Prostate gland (tissue), 2 donors: Measurements from ENCODE around the gene COX7B. TPM values are rescaled to one million over a fixed set of nuclear protein-coding genes. Genes with fewer than 3 reads are reported as not detected.
"Not testable (repeated sequence)": the region's sequence is repeated elsewhere in the genome, so short reads cannot be mapped to it uniquely, and the experiment has no call there.

ENCODE experiments used
- DNase-seq: peaks from one replicate; pipeline ENCODE4 v3.0.0-alpha.2; 2019; ENCODE audit warnings: low spot score
- H3K27ac ChIP-seq, 2 donors: fragments of 200-600 bp; sonication (generic); 2 replicates each; pipeline ENCODE4 v1.5.1; 2017 to 2019
- H3K27me3 ChIP-seq: fragments of 200-600 bp; sonication (generic); replicated peaks from 2 replicates; pipeline ENCODE4 v1.5.1; 2019; ENCODE audit not compliant: insufficient read depth
- H3K36me3 ChIP-seq, 2 donors: fragments of 200-600 bp; sonication (generic); 1 replicate in 1 of 2; 2 replicates in 1 of 2; pipeline versions ENCODE4 v1.5.1 to v1.8.1; 2017 to 2019
- H3K4me1 ChIP-seq: fragments of 200-600 bp; sonication (generic); replicated peaks from 2 replicates; pipeline ENCODE4 v1.5.1; 2019
- H3K4me3 ChIP-seq, 2 donors: fragments of 200-600 bp; sonication (generic); 2 replicates each; pipeline ENCODE4 v1.5.1; 2017 to 2019
- H3K9me3 ChIP-seq: fragments of 200-600 bp; sonication (generic); 2 replicates; pipeline ENCODE4 v1.5.1; 2017
- CTCF ChIP-seq, 4 experiments: fragments of 200-600 bp in 2 of 4; fragments of 450-650 bp in 2 of 4; sonication (generic) in 2 of 4; IDR thresholded peaks; 1 replicate in 3 of 4; 2 replicates in 1 of 4; pipeline ENCODE4 v1.5.1; 2016 to 2019; ENCODE audit warnings: antibody characterized with exemption in 4 of 4, mild to moderate bottlenecking in 2 of 4, moderate library complexity in 2 of 4
- POLR2A ChIP-seq: fragments of 450-650 bp; IDR thresholded peaks from one replicate; pipeline ENCODE4 v1.6.1; 2016; ENCODE audit warnings: antibody characterized with exemption, mild to moderate bottlenecking
- POLR2AphosphoS5 ChIP-seq: sonication (generic); formaldehyde crosslinking; IDR thresholded peaks from one replicate; pipeline ENCODE4 v1.6.1; 2017; ENCODE audit warnings: antibody characterized with exemption
- WGBS: methylation state at CpG from one replicate; pipeline ENCODE4 v1.1.5; 2018; 5-methylcytosine and 5-hydroxymethylcytosine counted together
- intact Hi-C: fragments of 100-400 bp; cut with DNase I; formaldehyde crosslinking; loops from one replicate; pipeline ENCODE4 v1.14.2; 2022
- total RNA-seq, 2 donors: library from RNA; depleted of rRNA; stranded (reverse); fragments of >200 nt; gene quantifications; one replicate each; pipeline ENCODE4 v1.1.0, GENCODE V29; 2016

COX7B gene
- total RNA-seq, 2 donors from 2014 or later, result 203 to 374 TPM

GRCh38 chrX:77938083-77938680 lies 38.9 kb downstream of the COX7B start:
- Histone ChIP-seq H3K36me3 (no peaks in the 10 kb centered on the region), H3K4me3 (no peak overlapping the region), H3K27ac (no peak overlapping the region), H3K4me1 (no peaks in the 10 kb centered on the region), H3K9me3 (no peaks in the 10 kb centered on the region), H3K27me3 (no peaks in the 10 kb centered on the region)
- 93% methylated on average over 4 of the region's 4 CpGs for WGBS
- intact Hi-C loops, result no loop called here
- no peak for TF ChIP-seq POLR2AphosphoS5
- TF ChIP-seq CTCF (IDR thresholded peaks at IDR 0.05), result no peak
- TF ChIP-seq POLR2A, result no peak
- DNase-seq, result no peak

GRCh38 chrX:77945031-77945430 lies 45.8 kb downstream of the COX7B start:
- 100% methylated on average over 6 of the region's 6 CpGs for WGBS
- H3K9me3 ChIP-seq, H3K4me3 ChIP-seq, H3K4me1 ChIP-seq, H3K27ac ChIP-seq, intact Hi-C loops, H3K27me3 ChIP-seq, DNase-seq, H3K36me3 ChIP-seq: not testable (repeated sequence)

DNA sequence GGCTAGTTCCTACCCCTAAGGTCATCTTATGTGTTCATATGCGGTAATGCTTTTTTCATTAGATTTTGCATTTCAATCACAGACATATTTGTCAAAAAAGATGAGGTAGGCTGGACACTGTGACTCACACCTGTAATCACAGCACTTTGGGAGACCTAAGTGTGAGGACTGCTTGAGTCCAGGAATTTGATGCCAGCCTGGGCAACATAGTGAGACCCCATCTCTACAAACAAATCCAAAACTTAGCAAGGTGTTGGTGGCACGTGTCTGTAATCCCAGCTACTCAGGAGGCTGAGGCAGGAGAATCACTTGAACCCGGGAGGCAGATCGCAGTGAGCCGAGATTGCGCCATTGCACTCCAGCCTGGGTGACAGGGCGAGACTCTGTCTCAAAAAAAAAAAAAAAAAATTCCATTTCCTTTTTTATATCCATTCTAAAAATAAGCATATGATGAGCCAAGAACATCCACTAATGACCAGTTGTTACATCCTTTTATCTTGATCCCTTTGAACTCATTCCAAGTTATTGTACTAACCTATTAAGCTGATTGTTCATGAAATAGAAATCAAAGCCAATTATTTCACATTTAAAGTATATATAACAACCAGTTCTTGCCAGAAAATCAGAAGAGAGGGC lies 46.8 kb downstream of the COX7B start:
- Histone ChIP-seq H3K36me3 (no peaks in the 10 kb centered on the region), H3K4me3 (no peak overlapping the region), H3K9me3 (no peaks in the 10 kb centered on the region), H3K27ac (no peak overlapping the region), H3K27me3 (no peaks in the 10 kb centered on the region), H3K4me1 (no peaks in the 10 kb centered on the region)
- WGBS, result 78% methylated on average over 7 of the region's 7 CpGs
- TF ChIP-seq CTCF (IDR thresholded peaks at IDR 0.05) (no peak), POLR2AphosphoS5 (no peak)
- intact Hi-C loops, result no loop called here
- DNase-seq, result no peak

DNA sequence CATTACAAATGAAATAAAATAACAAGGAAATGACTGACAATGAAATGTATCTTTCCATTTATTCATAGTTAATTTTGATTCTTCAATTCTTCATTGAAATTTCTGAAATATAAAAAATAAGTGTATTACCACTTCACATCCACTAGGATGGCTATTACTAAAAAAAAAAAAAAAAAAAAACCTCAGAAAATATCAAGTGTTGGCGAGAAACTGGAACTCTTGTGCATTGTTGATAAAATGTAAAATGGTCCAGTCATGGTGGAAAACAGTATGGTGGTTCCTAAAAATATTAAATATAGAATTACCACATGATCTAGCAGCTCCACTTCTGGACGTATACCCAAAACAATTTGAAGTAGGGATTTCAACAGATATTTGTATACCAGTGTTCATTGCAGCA lies 47.3 kb downstream of the COX7B start:
- TF ChIP-seq POLR2AphosphoS5, result no peak
- no peak for TF ChIP-seq POLR2A
- TF ChIP-seq CTCF (IDR thresholded peaks at IDR 0.05), result no peak
- Histone ChIP-seq H3K27me3 (no peaks in the 10 kb centered on the region), H3K4me3 (no peak overlapping the region), H3K27ac (no peak overlapping the region), H3K36me3 (no peaks in the 10 kb centered on the region), H3K4me1 (no peaks in the 10 kb centered on the region), H3K9me3 (no peaks in the 10 kb centered on the region)
- intact Hi-C loops, result no loop called here
- WGBS, result 96% methylated on average over 2 of the region's 2 CpGs
- DNase-seq, result no peak

DNA sequence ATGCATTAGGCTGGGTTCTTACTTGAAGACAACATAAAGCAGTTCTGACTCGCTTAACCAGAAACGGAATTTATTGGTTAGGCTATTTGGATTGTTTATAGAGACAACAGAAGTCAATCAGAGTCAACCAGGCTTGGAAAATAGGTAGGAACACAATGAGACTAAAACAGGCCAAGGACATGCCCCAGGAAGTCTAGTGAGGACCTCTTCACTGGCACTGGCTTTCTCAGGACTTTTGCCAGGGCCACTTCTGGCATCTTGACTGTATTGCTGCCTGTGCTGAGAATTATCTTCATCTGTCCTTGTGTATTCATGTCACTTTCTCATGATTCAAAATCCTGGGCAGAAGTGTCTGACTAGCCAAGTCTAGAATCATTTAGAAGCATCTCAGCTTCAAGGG lies 50.6 kb downstream of the COX7B start:
- no peak overlapping the region for H3K4me3 ChIP-seq
- no peak overlapping the region for H3K27ac ChIP-seq
- no peaks in the 10 kb centered on the region for H3K36me3 ChIP-seq
- TF ChIP-seq POLR2AphosphoS5, result peak; percentile 21
- TF ChIP-seq CTCF (IDR thresholded peaks at IDR 0.05), result no peak
- TF ChIP-seq POLR2A, result no peak
- no peaks in the 10 kb centered on the region for H3K4me1 ChIP-seq
- DNase-seq, result peak; percentile 24
- intact Hi-C loops, result no loop called here
- WGBS, result 6% methylated on average over 2 of the region's 2 CpGs
- no peaks in the 10 kb centered on the region for H3K27me3 ChIP-seq
- no peaks in the 10 kb centered on the region for H3K9me3 ChIP-seq
